GM23248 (cell line): Measurements from ENCODE around the gene NFIX.

Experiments used
- EZH2 ChIP-seq: fragments of 200-600 bp; sonication (generic); IDR thresholded peaks from 2 replicates; pipeline ENCODE4 v1.6.1; 2018; ENCODE audit warnings: antibody characterized with exemption, mild to moderate bottlenecking; ENCODE audit not compliant: insufficient read depth, poor library complexity, severe bottlenecking
- EZH2phosphoT487 ChIP-seq: fragments of 200-600 bp; sonication (generic); IDR thresholded peaks from 2 replicates; pipeline ENCODE4 v1.6.1; 2018; ENCODE audit warnings: antibody characterized with exemption, moderate library complexity, mild to moderate bottlenecking, low read depth; ENCODE audit not compliant: insufficient read depth

- no peak for TF ChIP-seq EZH2
- TF ChIP-seq EZH2phosphoT487, result no peak
Measured at GRCh38 chr19:12945479-12946091, 49.7 kb upstream of the NFIX start, which contains the start of gene RAD23A.
